Right lobe of liver (tissue), 6 donors: ENCODE measurements around the gene SOBP. TPM values are rescaled to one million over a fixed set of nuclear protein-coding genes. Genes with fewer than 3 reads are reported as not detected.

Source experiments
- ATAC-seq, 4 donors: fragments of 200-7000 bp; cut with Tn5 transposase; one replicate each; pipeline ENCODE4 v1.9.1; 2020; ENCODE audit warnings: mild to moderate bottlenecking in 4 of 4, moderate library complexity in 4 of 4
- DNase-seq, 3 donors: peaks; one replicate each; pipeline ENCODE4 v3.0.0-alpha.2; 2020
- H3K27ac ChIP-seq, 3 donors: fragments of 200-600 bp; one replicate each; pipeline ENCODE4 v1.8.0; 2022
- H3K27me3 ChIP-seq, 2 donors: fragments of 200-600 bp; one replicate each; pipeline ENCODE4 v1.8.0; 2022
- H3K36me3 ChIP-seq, 4 donors: fragments of 200-600 bp; sonication (generic) in 1 of 4; one replicate each; pipeline versions ENCODE4 v1.5.1 to v1.8.0; 2017 to 2022; ENCODE audit warnings: control low read depth in 1 of 4
- H3K4me1 ChIP-seq, 4 donors: fragments of 200-600 bp; sonication (generic) in 1 of 4; one replicate each; pipeline versions ENCODE4 v1.5.1 to v1.8.0; 2017 to 2022; ENCODE audit warnings: control low read depth in 1 of 4
- H3K4me3 ChIP-seq, 3 donors: fragments of 200-600 bp; one replicate each; pipeline ENCODE4 v1.8.0; 2022
- H3K9me3 ChIP-seq, 4 donors: fragments of 200-600 bp; sonication (generic) in 1 of 4; one replicate each; pipeline versions ENCODE4 v1.5.1 to v1.8.0; 2017 to 2022; ENCODE audit warnings: control low read depth in 1 of 4
- POLR2A ChIP-seq: fragments of 450-650 bp; IDR thresholded peaks from one replicate; pipeline ENCODE4 v1.6.1; 2017; ENCODE audit warnings: antibody characterized with exemption, mild to moderate bottlenecking
- WGBS: methylation state at CpG from one replicate; pipeline ENCODE4 v1.1.6; 2018; ENCODE audit warnings: low coverage, low lambda C conversion rate; ENCODE audit not compliant: insufficient coverage; ENCODE audit errors: missing lambda C conversion rate; 5-methylcytosine and 5-hydroxymethylcytosine counted together
- intact Hi-C, 2 donors: fragments of 100-400 bp; cut with DNase I; formaldehyde crosslinking; loops; one replicate each; pipeline versions ENCODE4 v1.11.2 to v1.14.1; 2022
- total RNA-seq, 6 experiments: library from RNA; depleted of rRNA in 2 of 6; stranded (reverse); fragments of >200 nt in 2 of 6; fragmentation: NEBNext Ultra II Directional in 3 of 6; extraction: Animal tissue kit (Norgen Biotek cat#: 25700) in 3 of 6; gene quantifications; one replicate each; pipeline versions ENCODE4 v1.1.0 to v1.2.4, GENCODE V29; 2016 to 2023
- TF ChIP-seq, protein P1 (sequence below), 4 donors: fragments of 200-600 bp in 3 of 4; fragments of 450-650 bp in 1 of 4; IDR thresholded peaks; one replicate each; pipeline versions ENCODE4 v1.5.1 to v1.8.0; 2016 to 2022; ENCODE audit warnings: antibody characterized with exemption in 4 of 4, mild to moderate bottlenecking in 2 of 4
- donor health status: DM: no; HTN: yes; CAD: no.
- donor health status: DM: no; HTN: no; CAD: no.
- donor health status: DM: no; HTN: no; CAD: no.
- donor health status: DM: no; HTN: yes; CAD: no.
- donor health status: DM: no; HTN: yes; CAD: no.

The SOBP gene
- total RNA-seq, 6 experiments from 2014 or later = 1.3 to 3.5 (median 1.6) TPM

DNA sequence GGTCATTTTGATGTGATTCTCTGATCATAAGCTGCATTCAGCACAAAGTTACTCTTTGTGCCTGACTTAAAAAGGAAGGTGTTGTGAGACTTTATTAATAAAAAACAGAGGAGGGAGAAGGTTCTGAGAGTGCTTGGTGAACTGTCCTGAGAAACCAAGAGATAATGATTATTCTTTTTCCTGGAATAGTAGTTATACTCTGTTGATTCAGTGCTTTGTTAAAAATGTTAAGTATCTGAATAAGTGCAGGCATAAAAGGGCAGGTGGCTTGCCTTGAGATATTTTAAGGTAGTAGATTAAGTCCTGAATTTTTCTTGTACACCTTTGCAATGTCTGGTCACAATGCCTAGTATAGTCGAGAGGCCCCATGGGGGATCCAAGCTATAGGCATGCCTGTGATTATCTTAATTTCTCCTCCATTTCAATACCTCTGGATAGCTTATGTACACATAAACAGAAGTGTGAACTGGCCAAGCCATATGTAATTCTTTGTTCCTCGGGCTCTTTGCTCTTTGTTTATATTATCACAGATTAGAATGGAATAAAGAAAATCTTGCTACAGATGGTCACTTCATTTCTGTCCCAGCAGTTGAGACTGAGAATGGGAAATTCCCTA is 50.0 kb downstream of the SOBP start:
- Histone ChIP-seq H3K27me3 (no peaks in the 10 kb centered on the region), H3K4me1 (peaks cover 0 to 25% (median 16%) of the 10 kb centered on the region in 4 donors), H3K4me3 (peak overlapping the region in 1 of 3 donors; percentile 6), H3K36me3 (no peaks in the 10 kb centered on the region), H3K9me3 (no peaks in the 10 kb centered on the region), H3K27ac (peak overlapping the region in 2 of 3 donors; percentile 60 to 78)
- intact Hi-C loops = no loop called here
- 13% methylated on average over 2 of the region's 2 CpGs for WGBS
- DNase-seq (no peak), ATAC-seq (peak in 1 of 4 donors; percentile 26)
- TF ChIP-seq, protein P1, sequence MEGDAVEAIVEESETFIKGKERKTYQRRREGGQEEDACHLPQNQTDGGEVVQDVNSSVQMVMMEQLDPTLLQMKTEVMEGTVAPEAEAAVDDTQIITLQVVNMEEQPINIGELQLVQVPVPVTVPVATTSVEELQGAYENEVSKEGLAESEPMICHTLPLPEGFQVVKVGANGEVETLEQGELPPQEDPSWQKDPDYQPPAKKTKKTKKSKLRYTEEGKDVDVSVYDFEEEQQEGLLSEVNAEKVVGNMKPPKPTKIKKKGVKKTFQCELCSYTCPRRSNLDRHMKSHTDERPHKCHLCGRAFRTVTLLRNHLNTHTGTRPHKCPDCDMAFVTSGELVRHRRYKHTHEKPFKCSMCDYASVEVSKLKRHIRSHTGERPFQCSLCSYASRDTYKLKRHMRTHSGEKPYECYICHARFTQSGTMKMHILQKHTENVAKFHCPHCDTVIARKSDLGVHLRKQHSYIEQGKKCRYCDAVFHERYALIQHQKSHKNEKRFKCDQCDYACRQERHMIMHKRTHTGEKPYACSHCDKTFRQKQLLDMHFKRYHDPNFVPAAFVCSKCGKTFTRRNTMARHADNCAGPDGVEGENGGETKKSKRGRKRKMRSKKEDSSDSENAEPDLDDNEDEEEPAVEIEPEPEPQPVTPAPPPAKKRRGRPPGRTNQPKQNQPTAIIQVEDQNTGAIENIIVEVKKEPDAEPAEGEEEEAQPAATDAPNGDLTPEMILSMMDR (IDR thresholded peaks at IDR 0.05) = no peak
- no peak for TF ChIP-seq POLR2A

DNA sequence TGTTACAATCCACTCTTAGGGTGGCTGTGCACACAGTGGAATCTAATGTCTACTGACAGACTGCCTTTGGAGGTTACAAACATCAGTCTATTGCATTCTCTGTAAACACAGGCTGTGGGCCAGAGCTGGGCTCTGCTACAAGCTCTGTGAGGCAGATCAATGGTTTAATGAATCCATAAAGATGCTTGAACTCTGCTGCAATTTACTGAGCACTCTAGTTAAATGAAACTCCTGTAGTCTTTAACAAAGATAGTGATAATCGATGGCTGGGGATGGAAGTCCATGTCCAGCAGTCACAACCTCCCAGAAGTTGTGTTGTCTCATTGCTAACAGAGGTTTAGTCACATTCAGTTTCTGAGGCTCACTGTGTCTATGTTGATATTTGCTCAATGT is 50.5 kb downstream of the SOBP start:
- intact Hi-C loops = no loop called here
- Histone ChIP-seq H3K27ac (peak overlapping the region in 2 of 3 donors; percentile 60 to 78), H3K36me3 (no peaks in the 10 kb centered on the region), H3K9me3 (no peaks in the 10 kb centered on the region), H3K4me1 (peaks cover 0 to 25% (median 16%) of the 10 kb centered on the region in 4 donors), H3K27me3 (no peaks in the 10 kb centered on the region), H3K4me3 (no peak overlapping the region)
- TF ChIP-seq, protein P1 (IDR thresholded peaks at IDR 0.05) = no peak
- TF ChIP-seq POLR2A = no peak
- ATAC-seq (peak; percentile 93 to 96 (median 94)), DNase-seq (peak; percentile 72 to 90 (median 87))
- WGBS = 0% methylated on average over 1 of the region's 1 CpG

DNA sequence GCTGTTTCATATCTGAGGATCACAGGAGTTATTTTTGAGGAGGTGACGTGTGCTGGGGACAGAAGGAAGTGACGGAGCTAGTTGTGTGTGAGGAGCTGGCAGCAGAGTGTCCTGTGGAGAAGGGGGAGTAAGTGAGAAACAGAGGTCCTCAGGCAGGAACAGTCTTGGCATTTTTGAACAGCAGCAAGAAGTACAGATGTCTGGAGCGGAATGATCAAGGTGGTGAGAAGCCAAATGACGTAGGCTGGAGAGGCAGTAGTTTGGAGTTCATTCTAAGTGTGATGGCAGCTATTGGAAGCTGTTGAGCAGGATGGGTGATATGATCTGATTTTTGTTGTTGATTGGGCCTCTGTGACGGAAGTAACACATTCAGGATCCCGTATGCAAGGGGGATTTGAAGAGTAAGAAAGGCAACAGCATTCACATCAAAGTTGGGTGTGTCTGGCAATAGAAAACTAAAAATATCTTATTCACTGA is 52.3 kb downstream of the SOBP start:
- H3K4me1 ChIP-seq = peaks cover 0 to 25% (median 16%) of the 10 kb centered on the region in 4 donors
- no peak for TF ChIP-seq POLR2A
- TF ChIP-seq, protein P1 (IDR thresholded peaks at IDR 0.05) = no peak
- H3K27me3 ChIP-seq = no peaks in the 10 kb centered on the region
- H3K9me3 ChIP-seq = no peaks in the 10 kb centered on the region
- DNase-seq (no peak), ATAC-seq (no peak)
- H3K27ac ChIP-seq = no peak overlapping the region
- no peak overlapping the region for H3K4me3 ChIP-seq
- intact Hi-C loops = no loop called here
- no peaks in the 10 kb centered on the region for H3K36me3 ChIP-seq
- 83% methylated on average over 6 of the region's 6 CpGs for WGBS

DNA sequence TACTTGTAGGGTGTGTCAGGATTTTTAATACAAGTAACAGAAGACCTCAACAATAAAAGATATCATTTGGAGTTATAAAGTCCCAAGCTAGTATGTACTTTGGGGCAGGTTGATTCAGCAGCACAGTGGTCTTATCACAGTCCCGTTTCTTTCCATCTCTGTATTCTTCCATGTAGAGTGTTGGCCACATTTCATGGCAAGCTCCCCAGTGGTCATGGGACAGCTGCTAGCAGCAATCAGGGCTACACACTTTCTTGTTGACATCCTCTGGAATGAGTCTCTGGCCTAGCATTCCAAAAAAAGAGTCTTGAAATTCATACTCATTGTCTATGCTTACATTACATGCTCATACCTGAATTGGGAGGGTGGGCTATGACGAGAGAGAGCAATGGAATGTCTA is 53.2 kb downstream of the SOBP start:
- DNase-seq = no peak
- H3K4me3 ChIP-seq = no peak overlapping the region
- no peak for ATAC-seq
- no peaks in the 10 kb centered on the region for H3K9me3 ChIP-seq
- WGBS = 69% methylated on average over 2 of the region's 2 CpGs
- no peak overlapping the region for H3K27ac ChIP-seq
- no peak for TF ChIP-seq POLR2A
- TF ChIP-seq, protein P1 (IDR thresholded peaks at IDR 0.05) = no peak
- no peaks in the 10 kb centered on the region for H3K27me3 ChIP-seq
- no peaks in the 10 kb centered on the region for H3K36me3 ChIP-seq
- intact Hi-C loops = no loop called here
- H3K4me1 ChIP-seq = peaks cover 0 to 25% (median 16%) of the 10 kb centered on the region in 4 donors
